HL-60 (cell line): ENCODE measurements around the gene TBX18.

Experiments
- DNase-seq, 2 experiments: peaks; one replicate each; pipeline ENCODE4 v3.0.0-alpha.2; 2010 to 2020; ENCODE audit warnings: low read depth in 1 of 2, low spot score in 1 of 2
- H3K27ac ChIP-seq: fragments of 250-450 bp; sonication (Bioruptor Pico); replicated peaks from 2 replicates; pipeline ENCODE4 v1.5.1; 2020; ENCODE audit warnings: mild to moderate bottlenecking, moderate library complexity
- H3K27me3 ChIP-seq: fragments of 250-450 bp; sonication (Bioruptor Pico); 2 replicates; pipeline ENCODE4 v1.5.1; 2021; ENCODE audit warnings: mild to moderate bottlenecking, moderate library complexity; ENCODE audit not compliant: insufficient read depth, poor library complexity, severe bottlenecking
- H3K4me3 ChIP-seq: replicated peaks from 2 replicates; pipeline ENCODE4 v1.5.1; 2011; ENCODE audit warnings: mild to moderate bottlenecking, control low read depth, low read length; ENCODE audit not compliant: insufficient read depth
- GABPA ChIP-seq: IDR thresholded peaks from 2 replicates; pipeline ENCODE4 v1.6.1; 2012; ENCODE audit warnings: low read depth
- POLR2AphosphoS5 ChIP-seq: IDR thresholded peaks from 2 replicates; pipeline ENCODE4 v1.6.1; 2012; ENCODE audit warnings: low read depth
- SPI1 ChIP-seq: IDR thresholded peaks from 2 replicates; pipeline ENCODE4 v1.6.1; 2012; ENCODE audit warnings: low read depth, mild to moderate bottlenecking, borderline replicate concordance
- TF ChIP-seq, protein P1 (sequence below): IDR thresholded peaks from one replicate; pipeline ENCODE4 v1.5.1; 2011; ENCODE audit warnings: low read length, control low read depth, inconsistent platforms; ENCODE audit not compliant: insufficient read depth
- TF ChIP-seq, protein P2 (sequence below): IDR thresholded peaks from 2 replicates; pipeline ENCODE4 v1.6.1; 2012; ENCODE audit warnings: low read depth; ENCODE audit not compliant: insufficient replicate concordance

TBX18 gene

DNA sequence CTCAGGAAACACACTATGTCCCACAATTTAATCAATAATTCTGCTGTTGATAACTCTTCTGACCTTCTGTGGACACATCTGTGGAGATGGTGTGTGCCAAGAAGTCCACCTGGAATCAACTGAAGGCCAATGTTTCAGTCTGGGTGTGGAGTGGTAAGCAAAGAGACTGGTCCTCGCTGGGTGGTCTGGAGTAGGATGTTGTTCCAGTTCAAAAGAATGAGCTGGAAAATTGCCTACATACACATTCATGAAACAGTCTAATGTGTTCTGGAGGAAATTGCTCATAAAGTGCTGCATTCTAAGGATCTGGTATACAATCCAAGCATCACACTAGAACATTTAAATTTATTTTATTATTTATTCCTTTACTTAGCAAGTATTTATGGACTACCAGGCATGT lies 33.9 kb upstream of the TBX18 start:
- DNase-seq = no peak
- Histone ChIP-seq H3K27me3 (no peaks in the 10 kb centered on the region), H3K4me3 (no peak overlapping the region), H3K27ac (no peak overlapping the region)
- TF ChIP-seq POLR2AphosphoS5 = no peak
- TF ChIP-seq, protein P1, sequence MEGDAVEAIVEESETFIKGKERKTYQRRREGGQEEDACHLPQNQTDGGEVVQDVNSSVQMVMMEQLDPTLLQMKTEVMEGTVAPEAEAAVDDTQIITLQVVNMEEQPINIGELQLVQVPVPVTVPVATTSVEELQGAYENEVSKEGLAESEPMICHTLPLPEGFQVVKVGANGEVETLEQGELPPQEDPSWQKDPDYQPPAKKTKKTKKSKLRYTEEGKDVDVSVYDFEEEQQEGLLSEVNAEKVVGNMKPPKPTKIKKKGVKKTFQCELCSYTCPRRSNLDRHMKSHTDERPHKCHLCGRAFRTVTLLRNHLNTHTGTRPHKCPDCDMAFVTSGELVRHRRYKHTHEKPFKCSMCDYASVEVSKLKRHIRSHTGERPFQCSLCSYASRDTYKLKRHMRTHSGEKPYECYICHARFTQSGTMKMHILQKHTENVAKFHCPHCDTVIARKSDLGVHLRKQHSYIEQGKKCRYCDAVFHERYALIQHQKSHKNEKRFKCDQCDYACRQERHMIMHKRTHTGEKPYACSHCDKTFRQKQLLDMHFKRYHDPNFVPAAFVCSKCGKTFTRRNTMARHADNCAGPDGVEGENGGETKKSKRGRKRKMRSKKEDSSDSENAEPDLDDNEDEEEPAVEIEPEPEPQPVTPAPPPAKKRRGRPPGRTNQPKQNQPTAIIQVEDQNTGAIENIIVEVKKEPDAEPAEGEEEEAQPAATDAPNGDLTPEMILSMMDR = no peak
- no peak for TF ChIP-seq GABPA
- TF ChIP-seq, protein P2, sequence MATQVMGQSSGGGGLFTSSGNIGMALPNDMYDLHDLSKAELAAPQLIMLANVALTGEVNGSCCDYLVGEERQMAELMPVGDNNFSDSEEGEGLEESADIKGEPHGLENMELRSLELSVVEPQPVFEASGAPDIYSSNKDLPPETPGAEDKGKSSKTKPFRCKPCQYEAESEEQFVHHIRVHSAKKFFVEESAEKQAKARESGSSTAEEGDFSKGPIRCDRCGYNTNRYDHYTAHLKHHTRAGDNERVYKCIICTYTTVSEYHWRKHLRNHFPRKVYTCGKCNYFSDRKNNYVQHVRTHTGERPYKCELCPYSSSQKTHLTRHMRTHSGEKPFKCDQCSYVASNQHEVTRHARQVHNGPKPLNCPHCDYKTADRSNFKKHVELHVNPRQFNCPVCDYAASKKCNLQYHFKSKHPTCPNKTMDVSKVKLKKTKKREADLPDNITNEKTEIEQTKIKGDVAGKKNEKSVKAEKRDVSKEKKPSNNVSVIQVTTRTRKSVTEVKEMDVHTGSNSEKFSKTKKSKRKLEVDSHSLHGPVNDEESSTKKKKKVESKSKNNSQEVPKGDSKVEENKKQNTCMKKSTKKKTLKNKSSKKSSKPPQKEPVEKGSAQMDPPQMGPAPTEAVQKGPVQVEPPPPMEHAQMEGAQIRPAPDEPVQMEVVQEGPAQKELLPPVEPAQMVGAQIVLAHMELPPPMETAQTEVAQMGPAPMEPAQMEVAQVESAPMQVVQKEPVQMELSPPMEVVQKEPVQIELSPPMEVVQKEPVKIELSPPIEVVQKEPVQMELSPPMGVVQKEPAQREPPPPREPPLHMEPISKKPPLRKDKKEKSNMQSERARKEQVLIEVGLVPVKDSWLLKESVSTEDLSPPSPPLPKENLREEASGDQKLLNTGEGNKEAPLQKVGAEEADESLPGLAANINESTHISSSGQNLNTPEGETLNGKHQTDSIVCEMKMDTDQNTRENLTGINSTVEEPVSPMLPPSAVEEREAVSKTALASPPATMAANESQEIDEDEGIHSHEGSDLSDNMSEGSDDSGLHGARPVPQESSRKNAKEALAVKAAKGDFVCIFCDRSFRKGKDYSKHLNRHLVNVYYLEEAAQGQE = no peak
- TF ChIP-seq SPI1 = no peak

DNA sequence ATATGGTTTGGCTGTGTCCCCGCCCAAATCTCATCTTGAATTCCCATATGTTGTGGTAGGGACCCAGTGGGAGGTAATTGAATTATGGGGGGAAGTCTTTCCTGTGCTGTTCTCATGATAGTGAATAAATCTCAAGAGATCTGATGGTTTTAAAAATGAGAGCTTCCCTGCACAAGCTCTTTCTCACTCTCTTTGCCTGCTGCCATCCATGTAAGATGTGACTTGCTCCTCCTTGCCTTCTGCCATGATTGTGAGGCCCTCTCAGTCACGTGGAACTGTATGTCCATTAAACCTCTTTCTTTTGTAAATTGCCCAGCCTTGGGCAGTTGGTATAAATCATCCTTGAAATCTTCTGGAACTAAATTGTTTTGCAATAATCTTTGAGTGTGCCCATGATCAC lies 31.9 kb upstream of the TBX18 start:
- no peak overlapping the region for H3K4me3 ChIP-seq
- H3K27ac ChIP-seq = no peak overlapping the region
- no peaks in the 10 kb centered on the region for H3K27me3 ChIP-seq
- no peak for DNase-seq
- TF ChIP-seq SPI1 (no peak), GABPA (no peak), POLR2AphosphoS5 (no peak)
- TF ChIP-seq, protein P2 = no peak
- TF ChIP-seq, protein P1 = no peak

DNA sequence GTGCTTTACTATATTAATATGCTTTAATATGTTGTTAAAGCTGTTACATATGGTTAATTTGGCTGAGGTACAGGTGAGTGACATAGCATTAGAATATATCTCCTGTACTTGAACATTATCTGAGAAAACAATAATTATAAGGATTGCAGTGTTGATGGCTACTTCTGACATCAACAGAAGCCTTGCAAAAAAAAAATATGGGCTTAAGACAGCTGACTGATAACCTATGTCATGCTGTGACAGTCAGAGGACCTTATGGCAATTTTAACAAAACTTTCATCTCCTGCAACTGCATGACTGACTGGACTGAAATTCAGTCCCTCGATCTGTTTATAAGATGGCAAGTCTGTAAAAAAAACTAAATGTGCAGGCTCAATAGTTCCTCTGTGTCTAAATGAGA lies 27.5 kb upstream of the TBX18 start:
- Histone ChIP-seq H3K27me3 (peaks cover 3% of the 10 kb centered on the region), H3K4me3 (no peak overlapping the region), H3K27ac (no peak overlapping the region)
- no peak for DNase-seq
- TF ChIP-seq GABPA (no peak), SPI1 (no peak), POLR2AphosphoS5 (no peak)
- TF ChIP-seq, protein P1 = no peak
- TF ChIP-seq, protein P2 = no peak
